ENCODE data around the gene MAPT.
"Not testable (repeated sequence)": the region's sequence is repeated elsewhere in the genome, so short reads cannot be mapped to it uniquely, and the experiment has no call there.

The MAPT gene

GRCh38 chr17:45991341-45991740, 97.0 kb downstream of the MAPT start:
- DNase-seq (ENCODE audit: low read depth in 2 of 2) = no peak

DNA sequence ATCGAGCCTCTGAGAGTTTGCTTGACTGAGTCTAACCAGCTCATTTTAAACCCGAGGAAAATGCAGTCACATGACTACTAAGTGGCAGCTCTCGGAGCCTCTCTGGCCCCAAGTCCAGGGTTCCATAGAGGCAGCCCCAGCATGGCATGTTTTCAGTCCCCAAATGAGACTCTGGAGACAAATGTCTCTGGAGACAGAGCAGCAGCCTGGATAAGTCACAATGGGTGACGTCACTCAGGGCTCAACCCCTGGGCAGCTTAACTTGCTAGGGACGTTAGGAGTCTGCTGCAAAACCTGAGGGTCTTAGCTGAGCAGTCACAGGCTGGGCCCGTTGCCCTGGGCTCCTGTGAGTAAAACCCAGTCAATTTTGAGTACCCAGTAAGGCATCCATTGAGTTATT, 97.8 kb downstream of the MAPT start:
- no peak for DNase-seq (ENCODE audit: low read depth in 2 of 2)

GRCh38 chr17:45992904-45993303, 98.5 kb downstream of the MAPT start:
- DNase-seq (ENCODE audit: low read depth in 2 of 2) = no peak

DNA sequence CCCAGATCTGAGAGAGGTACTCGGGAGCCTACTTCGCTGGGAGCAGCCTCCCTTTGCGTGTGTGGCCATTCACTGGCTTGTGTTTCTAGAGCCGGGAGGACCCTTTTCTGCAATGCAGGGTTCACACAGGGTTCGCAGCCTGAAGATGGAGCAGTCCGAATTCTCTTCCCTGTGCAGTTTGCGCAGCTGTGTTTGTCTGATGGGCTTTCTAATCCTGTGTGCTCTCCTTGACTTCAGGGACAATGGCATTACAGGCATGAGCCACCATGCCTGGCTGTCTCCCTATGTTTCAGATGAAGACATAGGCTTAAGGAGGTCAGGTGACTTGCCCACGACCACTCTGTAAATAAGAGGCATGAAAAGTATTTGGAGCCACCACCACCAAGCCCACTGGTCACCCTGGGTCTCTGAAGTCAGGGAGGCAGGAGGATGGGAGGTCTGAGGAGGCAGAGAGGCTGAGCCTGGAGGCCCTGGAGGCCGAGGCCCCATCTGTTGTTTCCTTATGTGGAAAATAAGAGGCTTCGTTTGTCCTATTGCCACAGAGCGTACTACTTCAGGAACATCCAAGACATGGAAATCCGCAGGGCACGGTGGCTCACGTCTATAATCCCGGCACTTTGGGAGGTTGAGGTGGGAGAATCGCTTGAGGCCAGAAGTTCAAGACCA, 99.7 kb downstream of the MAPT start:
- no peak for DNase-seq (ENCODE audit: low read depth in 2 of 2)

DNA sequence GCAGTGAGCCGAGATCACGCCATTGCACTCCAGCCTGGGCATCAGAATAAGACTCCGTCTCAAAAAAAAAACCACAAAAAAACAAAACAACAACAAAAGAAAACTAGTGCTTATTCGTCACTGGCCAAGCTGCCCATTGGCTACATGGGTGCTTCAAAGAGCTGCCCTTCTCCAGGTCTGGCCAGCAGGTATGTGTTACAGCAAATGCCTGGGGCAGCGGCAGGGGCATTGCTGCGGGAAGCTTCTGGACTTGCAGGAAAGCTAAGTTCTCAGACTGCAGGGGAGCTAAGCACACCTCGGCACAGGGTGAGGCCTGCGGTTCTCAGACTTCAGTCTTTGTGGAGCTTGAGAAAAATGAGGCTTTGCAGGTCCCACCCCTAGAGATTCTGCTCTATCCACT, 100.6 kb downstream of the MAPT start:
- no peak for DNase-seq (ENCODE audit: low read depth in 2 of 2)

- no peak for DNase-seq (ENCODE audit: low read depth in 2 of 2)
Measured at GRCh38 chr17:45995627-45996270, 101.4 kb downstream of the MAPT start.

DNA sequence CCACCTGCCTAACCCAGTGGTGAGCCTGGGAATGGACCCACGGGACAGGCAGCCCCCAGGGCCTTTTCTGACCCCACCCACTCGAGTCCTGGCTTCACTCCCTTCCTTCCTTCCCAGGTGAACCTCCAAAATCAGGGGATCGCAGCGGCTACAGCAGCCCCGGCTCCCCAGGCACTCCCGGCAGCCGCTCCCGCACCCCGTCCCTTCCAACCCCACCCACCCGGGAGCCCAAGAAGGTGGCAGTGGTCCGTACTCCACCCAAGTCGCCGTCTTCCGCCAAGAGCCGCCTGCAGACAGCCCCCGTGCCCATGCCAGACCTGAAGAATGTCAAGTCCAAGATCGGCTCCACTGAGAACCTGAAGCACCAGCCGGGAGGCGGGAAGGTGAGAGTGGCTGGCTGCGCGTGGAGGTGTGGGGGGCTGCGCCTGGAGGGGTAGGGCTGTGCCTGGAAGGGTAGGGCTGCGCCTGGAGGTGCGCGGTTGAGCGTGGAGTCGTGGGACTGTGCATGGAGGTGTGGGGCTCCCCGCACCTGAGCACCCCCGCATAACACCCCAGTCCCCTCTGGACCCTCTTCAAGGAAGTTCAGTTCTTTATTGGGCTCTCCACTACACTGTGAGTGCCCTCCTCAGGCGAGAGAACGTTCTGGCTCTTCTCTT, 102.1 kb downstream of the MAPT start:
- DNase-seq (ENCODE audit: low read depth in 2 of 2) = no peak

GRCh38 chr17:45997166-45997565, 102.8 kb downstream of the MAPT start:
- no peak for DNase-seq (ENCODE audit: low read depth in 2 of 2)

GRCh38 chr17:45997624-45998023, 103.3 kb downstream of the MAPT start:
- no peak for DNase-seq (ENCODE audit: low read depth in 2 of 2)

GRCh38 chr17:45998987-45999899, 104.9 kb downstream of the MAPT start, which contains the start of gene STH:
Gene STH, plus strand, starts transcription at chr17:45999250. Its CDS starts 30 bp downstream, at chr17:45999280.
- no peak for DNase-seq (ENCODE audit: low read depth in 2 of 2)

GRCh38 chr17:45999900-46000290, 105.5 kb downstream of the MAPT start:
- DNase-seq (ENCODE audit: low read depth in 2 of 2) = no peak

- DNase-seq (ENCODE audit: low read depth in 2 of 2) = no peak
Measured at GRCh38 chr17:46000292-46000691, 105.9 kb downstream of the MAPT start.

DNA sequence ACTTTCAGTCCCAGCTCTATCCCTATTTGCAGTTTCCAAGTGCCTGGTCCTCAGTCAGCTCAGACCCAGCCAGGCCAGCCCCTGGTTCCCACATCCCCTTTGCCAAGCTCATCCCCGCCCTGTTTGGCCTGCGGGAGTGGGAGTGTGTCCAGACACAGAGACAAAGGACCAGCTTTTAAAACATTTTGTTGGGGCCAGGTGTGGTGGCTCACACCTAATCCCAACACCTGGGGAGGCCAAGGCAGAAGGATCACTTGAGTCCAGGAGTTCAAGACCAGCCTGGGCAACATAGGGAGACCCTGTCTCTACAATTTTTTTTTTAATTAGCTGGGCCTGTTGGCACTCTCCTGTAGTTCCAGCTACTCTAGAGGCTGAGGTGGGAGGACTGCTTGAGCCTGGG, 106.4 kb downstream of the MAPT start:
- DNase-seq (ENCODE audit: low read depth in 2 of 2) = no peak

- no peak for DNase-seq (ENCODE audit: low read depth in 2 of 2)
Measured at GRCh38 chr17:46001390-46002310, 107.3 kb downstream of the MAPT start.

DNA sequence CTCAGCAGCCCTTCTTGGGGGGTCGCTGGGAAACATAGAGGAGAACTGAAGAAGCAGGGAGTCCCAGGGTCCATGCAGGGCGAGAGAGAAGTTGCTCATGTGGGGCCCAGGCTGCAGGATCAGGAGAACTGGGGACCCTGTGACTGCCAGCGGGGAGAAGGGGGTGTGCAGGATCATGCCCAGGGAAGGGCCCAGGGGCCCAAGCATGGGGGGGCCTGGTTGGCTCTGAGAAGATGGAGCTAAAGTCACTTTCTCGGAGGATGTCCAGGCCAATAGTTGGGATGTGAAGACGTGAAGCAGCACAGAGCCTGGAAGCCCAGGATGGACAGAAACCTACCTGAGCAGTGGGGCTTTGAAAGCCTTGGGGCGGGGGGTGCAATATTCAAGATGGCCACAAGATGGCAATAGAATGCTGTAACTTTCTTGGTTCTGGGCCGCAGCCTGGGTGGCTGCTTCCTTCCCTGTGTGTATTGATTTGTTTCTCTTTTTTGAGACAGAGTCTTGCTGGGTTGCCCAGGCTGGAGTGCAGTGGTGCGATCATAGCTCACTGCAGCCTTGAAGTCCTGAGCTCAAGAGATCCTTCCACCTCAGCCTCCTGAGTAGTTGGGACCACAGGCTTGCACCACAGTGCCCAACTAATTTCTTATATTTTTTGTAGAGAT, 108.1 kb downstream of the MAPT start:
- peak; percentile 34 to 47 for DNase-seq (ENCODE audit: low read depth in 2 of 2)

- no peak for DNase-seq (ENCODE audit: low read depth in 2 of 2)
Measured at GRCh38 chr17:46002973-46003316, 108.6 kb downstream of the MAPT start.

- no peak for DNase-seq (ENCODE audit: low read depth in 2 of 2)
Measured at GRCh38 chr17:46003907-46004748, 109.8 kb downstream of the MAPT start.

GRCh38 chr17:46006082-46006481, 111.7 kb downstream of the MAPT start:
- not testable (repeated sequence) for DNase-seq (ENCODE audit: low read depth in 2 of 2)

- no peak for DNase-seq (ENCODE audit: low read depth in 2 of 2)
Measured at GRCh38 chr17:46007461-46007965, 113.2 kb downstream of the MAPT start.
